Pulmonary artery endothelial cell (primary cell): ENCODE results near the gene IKBIP. TPM values are rescaled to one million over a fixed set of nuclear protein-coding genes. Genes with fewer than 3 reads are reported as not detected.
"Not testable (repeated sequence)": the region's sequence is repeated elsewhere in the genome, so short reads cannot be mapped to it uniquely, and the experiment has no call there.

Experiments
- DNase-seq: peaks from one replicate; pipeline ENCODE4 v3.0.0-alpha.2; 2011; ENCODE audit warnings: low read depth, low spot score
- total RNA-seq: library from RNA; depleted of rRNA; stranded (reverse); fragments of >200 nt; gene quantifications from 2 replicates; pipeline ENCODE4 v1.2.3, GENCODE V29; 2014

IKBIP gene
- total RNA-seq, 1 donor from 2014 or later = 49.6 TPM

- no peak for DNase-seq
Measured at GRCh38 chr12:98578392-98578791, 66.2 kb downstream of the IKBIP start.

GRCh38 chr12:98576795-98577194 lies 67.8 kb downstream of the IKBIP start:
- DNase-seq = not testable (repeated sequence)

DNA sequence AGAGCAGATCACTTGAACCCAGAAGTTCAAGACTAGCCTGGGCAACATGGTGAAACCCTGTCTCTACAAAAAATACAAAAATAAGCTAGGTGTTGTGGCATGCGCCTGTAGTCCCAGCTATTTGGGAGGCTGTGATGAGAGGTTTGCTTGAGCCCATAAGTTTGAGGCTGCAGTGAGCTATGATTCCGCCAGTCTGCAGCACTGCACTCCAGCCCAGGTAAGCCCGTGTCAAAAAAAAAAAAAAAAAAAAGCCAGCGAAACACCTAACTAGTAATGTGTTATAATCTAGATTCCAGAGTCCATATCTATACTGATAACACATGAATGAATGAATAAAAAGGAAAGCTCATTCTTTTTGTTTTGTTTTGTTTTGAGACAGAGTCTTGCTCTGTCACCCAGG lies 69.6 kb downstream of the IKBIP start:
- DNase-seq = no peak

Other genes starting within 250 kb of the IKBIP start
- gene TMPO, start 129.2 kb downstream of the IKBIP start, total RNA-seq = 98.7 and 191 TPM in 2 replicates
- 665 and 765 TPM in 2 replicates for gene SLC25A3, start 51.1 kb downstream of the IKBIP start, total RNA-seq
- 29.3 and 40.8 TPM in 2 replicates for gene APAF1, start 502 bp upstream of the IKBIP start, total RNA-seq